Activated CD4-positive, CD25-positive, alpha-beta regulatory T cell treated with anti-CD3 and anti-CD28 coated beads, Interleukin-2, amount 50 U/mL, for 16 hours (primary cell): ENCODE data around the gene MAPK8IP2.
"Not testable (repeated sequence)": the region's sequence is repeated elsewhere in the genome, so short reads cannot be mapped to it uniquely, and the experiment has no call there.

Experiments used
- DNase-seq: peaks from one replicate; pipeline ENCODE4 v3.0.0-alpha.2; 2020; ENCODE audit warnings: low read depth, low spot score

Gene MAPK8IP2

DNA sequence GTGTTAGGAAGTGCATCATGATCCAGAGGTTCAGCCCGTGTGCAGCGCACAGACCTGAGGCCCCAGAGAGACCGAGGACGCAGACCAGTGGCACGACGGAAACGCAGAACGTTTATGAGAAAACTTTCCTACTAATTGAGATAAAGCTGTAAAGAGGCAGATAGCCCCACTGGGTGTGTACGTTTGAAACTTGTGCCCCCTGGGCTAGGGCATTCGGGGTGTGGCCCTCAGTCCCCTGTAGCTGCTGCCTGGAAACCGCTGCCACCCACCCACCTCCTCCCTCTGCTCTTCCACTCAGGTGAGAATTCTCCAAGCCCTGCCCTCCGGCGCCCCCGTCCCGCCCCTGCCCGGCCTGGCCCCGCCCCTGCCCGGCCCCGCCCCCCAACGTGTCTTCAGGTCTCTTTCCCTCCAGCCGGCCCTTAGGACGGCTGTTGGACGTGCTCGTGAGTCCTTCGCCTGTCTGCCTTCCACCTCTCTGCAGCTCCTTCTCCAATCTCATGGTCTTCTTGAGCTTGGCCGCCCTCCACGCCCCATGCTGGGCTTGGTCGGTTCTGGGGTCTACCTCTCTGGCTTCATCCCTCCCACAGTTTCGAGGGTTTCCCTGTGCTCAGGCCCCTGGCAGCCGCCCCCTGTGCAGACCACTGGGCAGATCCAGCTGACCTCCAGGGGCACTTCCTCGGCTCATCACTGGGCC is 12.1 kb downstream of the MAPK8IP2 start:
- no peak for DNase-seq

DNA sequence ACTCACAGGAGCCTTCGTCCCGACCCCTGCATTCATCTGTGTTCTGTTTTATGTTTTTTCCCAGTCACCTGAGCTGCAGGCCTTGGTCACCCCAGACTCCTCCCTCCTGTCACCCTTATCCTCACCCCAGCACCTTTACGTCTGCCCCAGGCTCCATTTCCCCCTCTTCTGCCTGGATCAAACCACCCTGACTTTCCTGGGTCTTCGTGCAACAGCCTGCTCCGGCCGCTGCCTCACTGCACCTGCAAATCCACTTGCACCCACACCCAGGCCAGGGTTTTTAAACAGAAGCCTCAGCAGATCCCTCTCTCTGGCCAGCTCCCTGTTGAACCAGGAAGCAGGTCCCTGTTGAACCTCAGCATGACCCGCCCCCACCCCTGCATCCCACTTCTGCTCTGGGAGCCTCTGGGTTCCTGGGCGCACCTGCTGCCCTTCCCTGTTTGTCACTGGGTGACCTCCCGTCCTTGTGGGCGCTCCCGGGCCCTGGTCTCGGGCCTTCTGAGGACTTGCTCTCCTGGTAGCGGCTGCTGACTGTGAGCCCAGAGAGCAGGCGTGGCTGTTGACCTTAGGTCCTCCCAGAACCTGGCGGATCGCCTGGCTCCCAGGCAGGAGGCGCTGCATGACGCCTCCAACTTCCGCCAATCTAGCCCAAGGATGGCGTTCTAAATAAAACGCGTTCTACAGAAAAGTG is 12.8 kb downstream of the MAPK8IP2 start:
- DNase-seq: no peak

DNA sequence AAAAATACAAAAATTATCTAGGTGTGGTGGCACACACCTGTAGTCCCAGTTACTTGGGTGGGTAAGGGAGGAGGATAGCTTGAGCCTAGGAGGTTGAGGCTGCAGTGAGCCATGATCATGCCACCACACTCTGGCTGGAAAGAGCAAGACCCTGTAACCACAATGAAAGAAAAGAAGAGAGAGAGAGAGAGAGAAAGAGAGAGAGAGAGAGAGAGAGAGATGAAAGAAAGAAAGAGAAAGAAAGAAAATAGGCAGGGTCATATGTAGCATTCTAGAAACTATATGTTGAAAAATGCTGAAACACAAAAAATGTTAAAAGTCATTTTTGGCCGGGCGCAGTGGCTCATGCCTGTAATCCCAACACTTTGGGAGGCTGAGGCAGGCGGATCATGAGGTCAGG is 13.7 kb downstream of the MAPK8IP2 start:
- not testable (repeated sequence) for DNase-seq

DNA sequence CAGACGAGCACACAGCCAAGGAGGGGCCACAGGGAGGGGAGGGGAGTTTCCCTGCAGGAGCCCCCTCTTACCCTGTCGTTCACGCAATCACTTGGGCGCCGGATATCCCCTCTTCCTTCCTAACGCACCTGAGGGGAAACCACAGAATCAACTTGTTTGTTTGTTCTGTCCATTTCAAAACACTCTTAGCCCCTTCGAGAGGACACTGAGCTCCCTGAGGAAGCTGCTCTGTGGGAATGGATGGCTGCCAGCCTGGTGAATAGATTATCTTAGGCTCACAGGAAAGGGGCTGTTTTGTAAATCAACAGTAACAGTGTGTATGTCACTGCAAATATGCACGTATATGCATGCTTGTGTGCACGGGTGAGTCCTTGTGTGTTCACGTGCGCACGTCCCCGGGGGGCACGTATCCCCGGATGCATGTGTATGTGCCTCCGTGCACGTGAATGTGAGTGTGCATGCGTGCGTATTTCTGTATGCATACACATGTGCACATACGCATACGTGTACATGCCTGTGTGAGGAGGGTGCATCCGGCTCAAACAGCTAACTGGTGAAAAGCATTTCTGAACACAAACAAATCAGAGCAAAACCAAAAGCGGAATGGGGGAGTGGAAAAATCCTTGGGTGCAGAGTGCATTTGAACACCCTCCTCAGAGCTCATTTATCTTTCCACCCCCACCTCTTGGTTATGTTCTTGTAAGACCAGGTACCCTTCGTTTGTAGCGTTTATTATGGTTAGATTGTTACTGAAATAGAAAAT is 20.2 kb downstream of the MAPK8IP2 start:
- DNase-seq: peak; percentile 79

DNA sequence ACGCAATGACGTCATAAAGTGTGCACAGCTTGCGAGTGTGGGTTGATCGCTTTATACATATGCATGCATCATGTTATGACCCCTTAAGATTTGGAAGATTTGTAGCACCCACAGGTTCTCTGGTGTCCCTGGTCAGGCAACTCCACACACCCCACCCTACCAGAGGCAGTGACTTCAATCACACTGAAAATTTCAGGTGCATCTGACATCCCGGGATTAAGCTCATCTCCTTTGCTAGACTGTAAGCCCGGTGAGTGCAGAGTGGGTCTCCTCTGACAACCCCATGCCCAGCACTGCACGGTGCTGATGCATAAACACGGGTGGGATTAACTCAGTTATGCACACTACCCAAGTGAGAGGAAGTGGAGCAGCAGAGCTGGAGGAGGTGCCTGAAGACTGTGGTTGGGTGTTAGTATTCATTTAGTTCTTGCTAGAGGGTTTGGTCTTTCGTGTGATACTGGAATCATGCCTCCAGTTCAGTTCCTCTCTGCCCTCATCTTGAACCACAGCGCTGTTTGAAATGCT is 20.8 kb downstream of the MAPK8IP2 start:
- no peak for DNase-seq

DNA sequence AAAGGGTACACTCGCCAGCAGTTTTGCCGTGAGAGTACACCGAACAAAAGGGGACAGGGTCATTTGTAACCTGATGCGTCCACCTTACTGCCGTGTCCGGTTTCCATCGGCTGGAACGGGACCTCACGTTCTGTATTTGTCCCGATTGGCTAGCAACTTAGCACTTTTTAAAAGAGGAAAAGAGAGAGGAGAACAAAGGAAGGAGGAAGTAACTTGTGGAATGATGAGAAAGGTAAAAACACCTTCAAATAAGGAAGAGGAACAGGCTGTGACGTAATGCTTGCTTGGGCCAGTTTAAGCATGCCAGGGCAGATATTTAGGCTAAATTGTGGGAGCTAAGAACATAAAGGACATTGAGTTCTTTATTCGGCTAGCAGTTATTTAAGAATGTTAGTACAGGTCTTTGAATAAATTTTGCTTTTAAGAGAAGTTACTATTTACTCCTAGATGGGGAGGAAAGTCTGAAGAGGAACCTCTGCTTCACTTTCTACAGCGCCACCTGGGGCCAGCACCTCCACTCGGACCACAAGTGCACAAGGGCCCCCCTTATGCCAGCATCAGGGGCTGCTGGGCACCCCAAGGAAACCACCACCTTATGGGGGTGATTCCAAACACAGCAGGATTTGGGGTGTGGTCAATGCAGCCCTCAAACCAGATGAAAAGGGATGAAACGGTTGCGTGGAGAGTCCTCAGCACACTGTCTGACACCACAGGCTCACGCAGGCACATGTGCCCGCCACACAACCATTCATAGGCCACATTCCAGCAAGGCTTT is 21.5 kb downstream of the MAPK8IP2 start:
- DNase-seq: no peak

DNA sequence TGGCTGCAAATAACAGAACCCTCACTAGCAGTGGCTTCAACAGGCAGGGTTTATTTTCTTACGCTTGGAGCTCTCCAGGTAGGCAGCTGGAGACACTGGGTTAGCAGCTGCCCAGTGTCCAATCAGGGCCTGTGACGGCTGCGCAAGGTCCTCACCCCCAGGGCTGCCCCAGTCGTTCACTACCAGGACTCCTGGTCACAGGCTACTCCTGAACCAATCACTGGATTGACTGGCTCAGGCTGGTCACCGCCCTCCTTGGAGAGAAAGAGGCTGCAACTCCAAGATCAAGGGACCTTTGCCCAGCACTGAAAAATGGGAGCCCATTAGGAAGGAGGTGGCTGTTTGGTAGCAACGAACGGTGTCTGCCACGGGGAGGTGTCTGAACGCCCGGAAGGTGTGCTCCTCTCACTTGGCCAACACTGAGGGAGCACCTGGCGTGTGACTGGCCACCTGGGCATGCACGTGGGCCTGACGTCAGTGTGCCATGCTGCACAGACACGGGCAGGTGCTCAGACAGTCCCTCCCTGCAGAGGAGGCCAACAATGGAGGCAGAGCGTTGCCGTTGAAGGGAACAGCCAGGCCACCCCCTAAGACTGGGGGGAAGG is 22.2 kb downstream of the MAPK8IP2 start:
- DNase-seq: no peak

DNA sequence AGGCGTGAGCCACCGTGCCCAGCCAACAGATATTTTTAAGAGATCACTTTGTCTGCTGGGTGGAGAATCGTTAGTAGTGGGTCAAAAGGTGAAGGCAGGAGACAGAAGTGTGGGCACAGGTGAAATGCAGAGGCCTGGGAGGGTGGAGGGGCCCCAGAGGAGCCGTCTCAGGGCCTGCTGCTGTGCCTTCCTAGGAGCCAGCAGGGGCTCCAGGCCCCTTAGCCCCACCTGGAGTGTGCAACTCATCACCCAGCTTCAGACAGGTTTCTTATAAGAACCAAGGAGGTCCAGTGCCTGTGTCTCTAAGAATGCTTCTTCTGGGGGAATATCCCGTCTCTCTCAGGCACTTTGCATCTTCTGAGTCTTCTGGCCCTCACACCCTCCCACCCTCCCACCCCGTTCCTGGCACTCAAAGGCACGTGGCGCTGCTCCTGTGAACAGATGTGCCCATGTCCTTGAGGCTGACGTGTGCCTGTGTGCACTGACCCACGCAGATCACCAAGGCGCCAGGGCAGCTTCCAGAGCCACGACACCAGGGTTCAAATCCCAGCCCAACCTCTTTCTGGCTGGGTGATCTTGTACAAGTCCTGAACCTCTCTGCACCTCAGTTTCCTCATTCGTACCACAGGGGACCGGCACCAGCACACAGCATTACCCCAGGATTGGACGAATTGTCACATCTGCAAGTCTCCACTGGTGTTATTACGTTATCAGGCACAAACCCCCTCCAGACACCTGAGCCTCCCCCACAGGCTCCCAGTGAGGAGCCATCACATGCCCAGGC is 23.9 kb downstream of the MAPK8IP2 start:
- no peak for DNase-seq

DNA sequence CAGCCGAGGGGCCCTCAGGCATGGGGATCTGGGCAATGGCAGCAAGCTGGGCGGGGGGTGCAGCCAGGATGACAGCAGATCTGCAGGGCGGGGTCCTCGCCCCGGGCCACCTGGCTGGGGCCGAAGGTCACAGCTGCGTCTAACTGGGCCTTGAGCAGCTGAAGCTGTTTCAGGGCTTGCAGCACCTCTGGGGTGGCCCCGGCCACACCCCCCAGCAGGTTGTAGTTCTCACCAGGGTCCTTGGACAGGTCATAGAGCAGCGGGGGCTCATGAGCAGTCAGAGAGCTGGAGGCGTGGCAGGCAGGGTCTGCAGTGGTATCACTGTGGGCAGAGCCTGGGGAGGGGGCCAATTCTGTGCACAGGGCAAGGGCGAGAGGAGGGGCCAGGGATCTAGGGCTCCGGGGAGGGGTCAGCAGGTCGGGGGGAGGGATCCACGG is 24.6 kb downstream of the MAPK8IP2 start:
- no peak for DNase-seq

DNA sequence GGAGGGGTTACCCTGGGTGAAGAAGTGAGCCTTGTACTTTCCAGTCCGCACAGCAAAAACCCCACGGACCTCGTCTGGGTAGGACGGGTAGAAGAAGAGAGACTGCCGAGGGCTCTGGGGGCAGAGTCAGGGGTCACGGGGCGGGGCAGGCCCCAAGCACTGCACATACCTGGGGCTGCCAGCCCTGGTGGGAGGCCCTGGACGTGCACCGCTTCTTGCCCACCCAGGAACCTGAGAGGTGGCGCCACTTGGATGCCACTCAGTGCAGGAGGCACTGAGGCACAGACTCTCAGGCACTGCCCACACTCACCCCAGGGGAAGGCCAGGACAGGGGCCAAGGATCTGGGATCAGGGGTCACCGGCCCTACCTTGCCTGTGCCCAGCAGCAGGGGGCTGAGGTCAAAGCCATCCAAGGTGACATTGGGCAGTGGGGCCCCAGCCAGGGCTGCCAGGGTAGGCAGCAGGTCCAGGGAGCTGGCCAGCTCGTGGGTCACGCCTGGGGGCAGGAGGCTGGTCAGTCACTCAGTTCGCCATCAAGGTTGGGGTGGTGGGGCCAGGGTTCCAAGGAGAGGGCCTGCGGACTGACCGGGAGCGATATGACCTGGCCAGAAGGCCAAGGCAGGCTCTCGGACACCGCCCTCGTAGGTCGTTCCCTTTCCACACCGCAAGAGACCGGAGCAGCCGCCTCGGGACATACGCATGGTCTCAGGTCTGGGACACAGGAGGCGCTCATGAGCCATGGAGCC is 25.1 kb downstream of the MAPK8IP2 start:
- DNase-seq: no peak

DNA sequence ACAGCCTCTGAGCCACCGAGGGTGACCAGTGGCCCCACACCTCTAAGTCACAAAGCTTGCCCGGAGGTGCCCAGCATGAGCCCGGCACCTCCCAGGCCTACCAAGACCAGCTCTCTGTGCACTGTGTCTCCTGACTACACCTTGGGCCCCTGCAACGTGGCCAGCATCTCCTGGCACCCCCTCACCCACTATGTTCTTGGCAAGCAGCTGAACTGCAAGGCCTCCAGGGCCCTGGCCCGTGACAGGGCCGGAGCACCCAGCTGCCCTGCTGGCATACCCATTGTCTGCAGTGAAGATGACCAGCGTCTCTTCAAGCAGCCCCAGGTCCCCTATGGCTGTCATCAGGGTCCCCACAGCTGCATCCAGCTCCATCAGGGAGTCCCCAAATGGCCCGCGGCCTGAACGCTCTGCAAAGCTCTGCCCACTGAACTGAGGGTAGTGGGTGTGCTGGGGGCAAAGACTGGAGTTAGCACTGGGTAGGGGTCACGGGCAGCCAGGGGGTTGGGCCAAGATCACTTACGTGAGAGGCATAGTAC is 25.8 kb downstream of the MAPK8IP2 start:
- DNase-seq: no peak

DNA sequence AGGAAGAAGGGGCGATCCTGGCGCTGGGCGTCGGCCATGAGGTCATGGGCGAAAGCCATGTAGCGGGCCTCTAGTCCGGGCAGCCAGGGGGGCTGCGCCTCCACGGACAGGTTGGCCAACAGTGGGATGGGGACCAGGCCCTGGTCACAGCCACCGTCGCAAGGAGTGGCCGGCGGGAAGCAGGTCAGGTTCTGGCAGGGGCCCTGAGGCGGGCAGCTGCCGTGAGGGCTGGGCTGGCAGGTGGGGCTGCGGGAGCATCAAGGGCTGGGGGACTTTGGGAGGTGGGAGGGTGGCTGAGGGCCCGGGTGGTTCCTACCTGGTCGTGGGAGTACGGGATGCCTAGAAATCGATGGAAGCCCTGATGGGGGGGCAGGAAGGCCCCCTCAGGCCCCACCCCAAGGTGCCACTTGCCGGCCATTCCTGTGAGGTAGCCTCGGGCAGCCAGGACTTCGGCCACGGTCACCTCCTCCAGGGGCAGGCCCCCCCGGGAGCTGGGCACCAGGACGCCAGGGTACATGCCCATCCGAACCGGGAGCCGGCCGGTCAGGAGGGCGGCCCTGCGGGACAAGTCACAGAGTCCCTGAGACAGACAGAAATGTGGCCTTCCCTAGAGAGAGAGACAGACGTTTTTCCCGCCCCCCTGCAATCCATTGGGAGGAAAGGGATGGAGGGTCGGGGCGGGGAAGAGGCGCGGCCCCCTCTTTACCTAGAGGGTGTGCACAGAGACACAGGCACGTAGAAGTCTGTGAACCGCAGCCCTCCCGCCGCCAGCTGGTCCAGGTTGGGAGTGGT is 26.5 kb downstream of the MAPK8IP2 start:
- no peak for DNase-seq

DNA sequence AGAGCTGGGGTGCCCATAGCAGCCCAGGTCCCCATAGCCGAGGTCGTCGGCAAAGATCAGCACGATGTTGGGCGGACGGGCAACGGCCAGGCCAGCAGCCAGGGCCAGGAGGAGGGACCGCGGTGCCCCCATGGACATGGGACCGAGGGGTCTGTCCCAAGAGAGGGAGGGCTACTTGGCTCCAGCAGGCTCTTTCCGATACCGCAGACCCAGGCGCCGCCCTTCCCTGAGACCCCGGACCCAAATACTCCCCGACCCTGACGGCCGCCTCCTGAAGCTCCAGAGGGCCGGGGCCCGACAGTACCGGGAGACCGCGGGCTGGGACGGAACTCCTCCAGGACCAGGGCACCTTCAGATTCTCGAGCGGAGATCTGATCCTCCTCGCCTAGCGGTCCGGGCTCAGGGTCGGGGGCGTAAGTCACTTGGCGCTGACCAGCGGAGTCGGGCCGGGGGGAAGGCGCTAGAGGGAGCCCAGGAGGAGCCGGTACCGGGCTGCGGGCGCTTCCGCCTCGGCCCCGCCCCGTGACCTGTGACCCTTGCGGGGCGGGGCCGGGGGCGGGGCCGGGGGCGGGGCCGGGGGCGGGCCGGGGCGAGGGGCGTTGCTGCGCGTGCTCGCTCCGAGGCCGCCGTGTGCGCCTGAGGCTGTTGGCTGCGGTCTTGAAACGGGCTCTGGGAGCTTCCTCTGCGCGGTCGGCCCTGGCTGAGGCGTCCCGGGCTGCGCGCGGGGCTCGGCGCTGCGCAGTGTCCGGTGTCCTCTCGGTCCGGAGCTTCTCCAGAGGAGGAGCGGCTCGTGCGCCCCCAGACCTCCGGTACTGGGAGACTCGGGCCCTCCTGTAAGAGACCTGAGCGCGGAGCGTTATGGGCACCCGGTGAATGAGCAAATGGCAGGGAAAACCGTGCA is 27.3 kb downstream of the MAPK8IP2 start, which contains the start of gene ARSA:
Gene ARSA (minus strand): TSS at position 511 of the 901 bp plus-strand sequence. CDS start 373 bp downstream, at position 138.
- DNase-seq: peak; percentile 47

DNA sequence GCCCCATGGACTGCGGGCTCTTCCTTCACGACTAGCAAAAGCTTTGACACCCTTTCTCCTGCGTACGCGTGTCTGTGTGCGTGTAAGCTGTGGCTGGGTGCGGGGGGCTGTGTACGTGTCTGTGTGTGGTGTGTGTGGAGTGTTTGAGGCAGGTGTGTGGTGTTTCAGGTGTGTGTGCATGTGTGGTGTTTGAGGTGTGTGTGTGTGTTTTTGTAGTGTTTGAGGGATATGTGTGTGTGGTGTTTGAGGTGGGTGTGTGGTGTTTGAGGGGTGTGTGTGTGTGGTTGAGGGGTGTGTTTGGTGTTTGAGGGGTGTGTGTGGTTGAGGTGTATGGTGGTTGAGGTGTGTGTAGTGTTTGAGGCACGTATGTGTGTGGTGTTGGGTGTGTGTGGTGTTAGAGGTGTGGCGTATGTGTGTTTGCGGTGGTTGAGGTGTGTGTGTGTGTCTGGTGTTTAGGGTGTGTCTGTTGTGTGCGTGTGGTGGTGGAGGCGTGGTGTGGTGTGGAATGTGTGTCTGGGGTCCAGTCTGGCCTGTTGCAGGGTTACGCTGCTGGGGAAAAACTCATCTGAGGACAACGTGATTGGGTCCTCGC is 28.0 kb downstream of the MAPK8IP2 start:
- DNase-seq: no peak

DNA sequence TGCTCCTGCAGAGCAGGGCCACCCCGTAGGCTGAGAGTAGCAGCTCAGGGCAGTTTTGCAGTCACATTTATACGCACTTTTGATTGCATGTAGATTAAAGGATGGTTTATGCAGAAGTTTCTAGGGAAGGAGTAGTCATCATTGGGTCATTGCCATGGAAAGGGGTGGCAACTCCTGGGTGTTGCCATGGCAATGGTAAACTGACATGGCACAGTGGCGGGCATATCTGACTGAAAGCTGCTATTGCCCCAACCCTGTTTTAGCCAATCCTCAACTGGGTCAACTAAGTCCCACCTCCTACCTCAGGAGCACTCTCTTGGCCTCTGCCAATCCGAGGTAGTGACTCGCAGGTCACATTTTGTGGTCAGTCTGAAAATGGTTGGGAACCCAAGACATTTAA is 29.8 kb downstream of the MAPK8IP2 start:
- DNase-seq: no peak

DNA sequence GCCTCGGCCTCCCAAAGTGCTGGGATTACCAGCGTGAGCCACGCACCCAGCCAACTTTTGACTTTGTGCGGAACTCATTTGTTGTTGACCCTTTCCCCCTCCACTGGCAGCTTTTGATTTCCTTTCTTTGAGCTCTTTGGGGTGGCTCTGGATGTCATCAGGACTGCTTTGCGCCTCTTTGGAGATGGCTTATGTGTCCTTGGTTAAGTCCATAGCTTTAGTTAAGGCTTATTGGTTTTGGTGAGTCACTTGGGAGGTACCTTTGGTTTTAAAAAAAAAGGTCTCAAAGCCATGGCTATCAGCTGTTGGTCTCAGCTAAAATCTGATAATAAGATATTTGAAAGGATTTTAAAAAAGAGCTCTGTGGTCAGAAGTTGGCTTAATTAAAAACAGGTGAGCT is 32.5 kb downstream of the MAPK8IP2 start:
- DNase-seq: no peak

DNA sequence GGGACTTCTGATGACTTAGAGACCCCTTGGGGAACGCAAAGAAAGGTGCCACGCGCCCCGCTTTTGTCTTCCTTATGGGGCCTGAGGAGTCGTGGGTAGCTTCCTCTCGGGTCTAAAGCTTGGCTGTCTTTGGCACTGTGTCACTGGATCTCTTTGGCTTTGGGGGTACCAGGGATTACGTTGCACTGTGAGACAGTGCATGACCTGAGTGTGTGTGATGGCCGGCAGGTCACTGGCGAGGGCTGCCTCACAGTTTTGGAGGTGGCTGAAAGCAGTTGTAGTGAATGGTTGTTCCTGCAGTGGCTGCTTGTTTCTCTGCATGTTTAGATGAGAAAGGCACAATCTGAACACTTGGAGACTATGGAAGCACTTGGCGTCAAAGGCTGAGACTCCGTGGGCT is 33.2 kb downstream of the MAPK8IP2 start:
- DNase-seq: no peak
